Endodermal cell (in vitro differentiated cells): ENCODE results near the gene CAMTA1. TPM values are rescaled to one million over a fixed set of nuclear protein-coding genes. Genes with fewer than 3 reads are reported as not detected.

Experiments used
- DNase-seq: peaks from one replicate; pipeline ENCODE4 v3.0.0-alpha.2; 2017
- H3K27ac ChIP-seq: 2 replicates; pipeline ENCODE4 v1.5.1; 2013; ENCODE audit warnings: mild to moderate bottlenecking, low read depth, low read length, moderate library complexity
- H3K27me3 ChIP-seq: 2 replicates; pipeline ENCODE4 v1.6.1; 2013; ENCODE audit warnings: mild to moderate bottlenecking, low read length, moderate library complexity; ENCODE audit not compliant: insufficient read depth, control insufficient read depth, poor library complexity, severe bottlenecking
- H3K36me3 ChIP-seq: 2 replicates; pipeline ENCODE4 v1.7.0; 2013; ENCODE audit warnings: mild to moderate bottlenecking, low read length, moderate library complexity; ENCODE audit not compliant: control insufficient read depth, insufficient read depth
- H3K4me1 ChIP-seq: one replicate; pipeline ENCODE4 v1.7.0; 2013; ENCODE audit warnings: low read length; ENCODE audit not compliant: control insufficient read depth, insufficient read depth
- H3K4me3 ChIP-seq: 2 replicates; pipeline ENCODE4 v1.5.1; 2013; ENCODE audit warnings: mild to moderate bottlenecking, low read length, moderate library complexity
- H3K9ac ChIP-seq: 2 replicates; pipeline ENCODE4 v1.6.1; 2013; ENCODE audit warnings: mild to moderate bottlenecking, low read length, moderate library complexity; ENCODE audit not compliant: poor library complexity, severe bottlenecking; ENCODE audit errors: extremely low read depth
- H3K9me3 ChIP-seq: 2 replicates; pipeline ENCODE4 v1.6.1; 2013; ENCODE audit warnings: mild to moderate bottlenecking, low read length, moderate library complexity; ENCODE audit not compliant: control insufficient read depth
- H3K27ac Mint-ChIP-seq: 2 replicates; pipeline ENCODE4 v1.8.0; 2020; ENCODE audit warnings: mixed read lengths
- H3K27me3 Mint-ChIP-seq: 2 replicates; pipeline ENCODE4 v1.8.0; 2021; ENCODE audit warnings: mild to moderate bottlenecking, mixed read lengths; ENCODE audit not compliant: insufficient read depth
- H3K36me3 Mint-ChIP-seq: 2 replicates; pipeline ENCODE4 v1.8.0; 2020; ENCODE audit warnings: low read depth, mixed read lengths
- H3K4me1 Mint-ChIP-seq: 2 replicates; pipeline ENCODE4 v1.8.0; 2020; ENCODE audit warnings: mixed read lengths
- H3K4me3 Mint-ChIP-seq: 2 replicates; pipeline ENCODE4 v1.8.0; 2020; ENCODE audit warnings: mild to moderate bottlenecking, moderate library complexity, mixed read lengths
- H3K9me3 Mint-ChIP-seq: 2 replicates; pipeline ENCODE4 v1.8.0; 2020; ENCODE audit warnings: mild to moderate bottlenecking, mixed read lengths
- WGBS, 2 experiments: methylation state at CpG; one replicate each; pipeline versions ENCODE4 v1.1.5 to v1.1.7; 2013; ENCODE audit warnings: missing lambda C conversion rate in 2 of 2, mixed read lengths in 1 of 2; ENCODE audit not compliant: insufficient coverage in 1 of 2, insufficient read length in 1 of 2; 5-methylcytosine and 5-hydroxymethylcytosine counted together
- total RNA-seq, 2 donors: library from RNA; stranded (reverse); fragmentation: NEBNext Ultra II Directional in 1 of 2; extraction: Animal tissue kit (Norgen Biotek cat#: 25700) in 1 of 2; gene quantifications; 2 replicates in 1 of 2; 3 replicates in 1 of 2; pipeline ENCODE4 v1.2.1, GENCODE V29; 2021
- TF ChIP-seq, protein P1 (sequence below): fragments of 200-600 bp; sonication (generic); conservative IDR thresholded peaks from 2 replicates; pipeline ENCODE4 v1.5.0; 2021; ENCODE audit warnings: antibody characterized with exemption, mild to moderate bottlenecking

Gene CAMTA1
- total RNA-seq, 2 donors from 2014 or later, result 123 to 137 TPM

DNA sequence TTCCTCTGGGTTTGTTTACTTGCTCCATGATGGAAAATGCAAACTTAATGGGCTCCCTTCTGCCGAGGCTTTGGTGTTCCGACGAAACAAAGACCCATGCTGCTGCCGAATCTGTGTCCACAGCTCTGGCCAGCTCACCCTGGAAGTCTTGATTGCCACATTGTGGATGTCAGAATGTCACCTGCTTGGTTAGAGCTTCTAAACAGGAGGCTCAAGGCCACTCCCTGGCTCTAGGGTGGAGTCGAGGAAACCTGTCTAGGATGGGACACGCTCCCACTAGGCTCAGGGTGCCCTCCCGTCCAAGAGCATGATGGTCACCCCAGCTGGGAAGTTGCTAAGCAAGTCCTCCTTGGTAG is 706.5 kb downstream of the CAMTA1 start:
- Mint-ChIP-seq H3K36me3 (no peaks in the 10 kb centered on the region), H3K4me3 (no peak overlapping the region), H3K9me3 (peaks cover 3% of the 10 kb centered on the region), H3K27me3 (no peaks in the 10 kb centered on the region), H3K27ac (no peak overlapping the region), H3K4me1 (peaks cover 9% of the 10 kb centered on the region)
- Histone ChIP-seq H3K27ac (no peak overlapping the region), H3K9ac (no peak overlapping the region), H3K4me1 (no peaks in the 10 kb centered on the region), H3K9me3 (no peaks in the 10 kb centered on the region), H3K36me3 (no peaks in the 10 kb centered on the region), H3K4me3 (no peak overlapping the region), H3K27me3 (no peaks in the 10 kb centered on the region)
- DNase-seq, result no peak
- TF ChIP-seq, protein P1, sequence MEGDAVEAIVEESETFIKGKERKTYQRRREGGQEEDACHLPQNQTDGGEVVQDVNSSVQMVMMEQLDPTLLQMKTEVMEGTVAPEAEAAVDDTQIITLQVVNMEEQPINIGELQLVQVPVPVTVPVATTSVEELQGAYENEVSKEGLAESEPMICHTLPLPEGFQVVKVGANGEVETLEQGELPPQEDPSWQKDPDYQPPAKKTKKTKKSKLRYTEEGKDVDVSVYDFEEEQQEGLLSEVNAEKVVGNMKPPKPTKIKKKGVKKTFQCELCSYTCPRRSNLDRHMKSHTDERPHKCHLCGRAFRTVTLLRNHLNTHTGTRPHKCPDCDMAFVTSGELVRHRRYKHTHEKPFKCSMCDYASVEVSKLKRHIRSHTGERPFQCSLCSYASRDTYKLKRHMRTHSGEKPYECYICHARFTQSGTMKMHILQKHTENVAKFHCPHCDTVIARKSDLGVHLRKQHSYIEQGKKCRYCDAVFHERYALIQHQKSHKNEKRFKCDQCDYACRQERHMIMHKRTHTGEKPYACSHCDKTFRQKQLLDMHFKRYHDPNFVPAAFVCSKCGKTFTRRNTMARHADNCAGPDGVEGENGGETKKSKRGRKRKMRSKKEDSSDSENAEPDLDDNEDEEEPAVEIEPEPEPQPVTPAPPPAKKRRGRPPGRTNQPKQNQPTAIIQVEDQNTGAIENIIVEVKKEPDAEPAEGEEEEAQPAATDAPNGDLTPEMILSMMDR, result no peak
- 73 to 75% methylated on average over 7 of the region's 7 CpGs for WGBS, 2 experiments

DNA sequence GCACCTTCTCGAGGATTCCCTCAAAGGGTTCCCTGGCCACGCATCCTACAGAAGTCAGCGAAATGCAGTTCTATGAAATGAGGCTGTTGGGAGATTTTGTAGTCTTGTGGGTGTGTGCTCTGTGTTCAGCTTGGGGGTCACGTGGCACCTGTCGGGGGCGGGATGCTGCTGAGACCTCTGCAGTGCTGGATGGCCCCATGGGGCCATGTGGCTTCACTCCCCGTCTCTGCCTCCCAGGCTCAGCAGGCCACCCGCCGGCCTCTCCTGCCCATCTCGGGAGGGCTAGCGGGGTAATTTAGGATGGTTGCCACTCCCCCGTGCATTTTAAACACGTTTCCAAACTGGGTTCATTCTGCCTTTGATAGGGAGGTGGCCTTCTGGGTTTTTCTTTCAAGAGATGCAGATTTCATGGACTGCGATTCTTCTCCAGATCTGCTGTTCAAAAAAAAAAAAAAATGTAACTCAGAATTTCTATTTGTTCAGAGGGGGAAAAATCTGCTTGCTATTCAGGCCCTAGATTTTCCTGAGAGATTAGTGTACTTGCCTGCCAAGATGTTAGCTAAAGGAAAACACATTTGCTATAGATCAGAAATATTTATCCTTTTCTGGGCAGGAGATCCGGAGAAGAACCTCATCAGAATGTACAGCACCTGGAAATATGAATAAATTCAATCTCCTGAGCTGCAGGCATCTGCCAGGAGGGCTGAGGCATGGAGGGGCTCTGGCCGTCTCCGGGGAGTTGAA is 708.6 kb downstream of the CAMTA1 start:
- no peak overlapping the region for H3K4me3 Mint-ChIP-seq
- peaks cover 9% of the 10 kb centered on the region for H3K4me1 Mint-ChIP-seq
- H3K36me3 Mint-ChIP-seq, result no peaks in the 10 kb centered on the region
- TF ChIP-seq, protein P1, result no peak
- Histone ChIP-seq H3K4me1 (no peaks in the 10 kb centered on the region), H3K9ac (no peak overlapping the region), H3K27me3 (no peaks in the 10 kb centered on the region), H3K36me3 (no peaks in the 10 kb centered on the region), H3K9me3 (no peaks in the 10 kb centered on the region), H3K27ac (no peak overlapping the region), H3K4me3 (no peak overlapping the region)
- peaks cover 3% of the 10 kb centered on the region for H3K9me3 Mint-ChIP-seq
- no peaks in the 10 kb centered on the region for H3K27me3 Mint-ChIP-seq
- 85 to 87% methylated on average over 9 to 17 of the region's 17 CpGs for WGBS, 2 experiments
- no peak for DNase-seq
- H3K27ac Mint-ChIP-seq, result no peak overlapping the region

DNA sequence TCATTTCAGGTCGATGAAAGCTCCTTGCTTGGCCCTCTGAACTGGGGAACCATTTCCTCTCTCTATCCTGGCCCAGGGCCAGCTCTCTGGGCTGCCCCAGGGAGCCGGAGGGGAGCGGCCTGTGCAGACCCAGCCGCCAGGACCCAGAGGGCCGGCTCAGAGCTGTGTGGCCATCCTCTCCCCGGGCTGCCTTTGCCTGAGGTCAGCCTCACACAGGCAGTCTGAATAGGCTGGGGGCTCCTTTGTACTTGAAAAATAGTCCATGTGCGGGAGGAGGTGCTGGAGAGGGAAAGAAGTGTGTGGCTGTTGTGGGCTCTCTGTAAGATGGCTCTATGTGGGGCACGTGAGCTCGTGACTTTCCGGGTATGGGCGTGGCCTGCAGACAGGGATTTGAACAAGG is 710.7 kb downstream of the CAMTA1 start:
- no peaks in the 10 kb centered on the region for H3K9me3 ChIP-seq
- H3K4me3 ChIP-seq, result no peak overlapping the region
- Mint-ChIP-seq H3K27me3 (no peaks in the 10 kb centered on the region), H3K36me3 (no peaks in the 10 kb centered on the region), H3K9me3 (peaks cover 3% of the 10 kb centered on the region), H3K27ac (no peak overlapping the region), H3K4me1 (peaks cover 7% of the 10 kb centered on the region), H3K4me3 (no peak overlapping the region)
- TF ChIP-seq, protein P1, result no peak
- no peak overlapping the region for H3K9ac ChIP-seq
- no peaks in the 10 kb centered on the region for H3K27me3 ChIP-seq
- 84 to 89% methylated on average over 4 to 11 of the region's 11 CpGs for WGBS, 2 experiments
- no peaks in the 10 kb centered on the region for H3K4me1 ChIP-seq
- DNase-seq, result no peak
- peak overlapping the region; percentile 32 for H3K27ac ChIP-seq
- no peaks in the 10 kb centered on the region for H3K36me3 ChIP-seq
